HUES64 (cell line): ENCODE measurements around the gene IP6K3.

Experiments used
- H3K27ac ChIP-seq: 2 replicates; pipeline ENCODE4 v1.7.0; 2013; ENCODE audit warnings: low read depth, low read length, inconsistent platforms
- H3K27me3 ChIP-seq: 2 replicates; pipeline ENCODE4 v1.6.1; 2013; ENCODE audit warnings: mild to moderate bottlenecking, low read length; ENCODE audit not compliant: insufficient read depth
- H3K36me3 ChIP-seq: 2 replicates; pipeline ENCODE4 v1.6.1; 2013; ENCODE audit warnings: mild to moderate bottlenecking, low read length; ENCODE audit not compliant: insufficient read depth
- H3K4me1 ChIP-seq: 2 replicates; pipeline ENCODE4 v1.6.1; 2013; ENCODE audit warnings: mild to moderate bottlenecking, low read length, moderate library complexity; ENCODE audit not compliant: insufficient read depth
- H3K4me3 ChIP-seq: 2 replicates; pipeline ENCODE4 v1.5.1; 2013; ENCODE audit warnings: mild to moderate bottlenecking, low read length, moderate library complexity
- H3K9ac ChIP-seq: 2 replicates; pipeline ENCODE4 v1.6.1; 2013; ENCODE audit warnings: mild to moderate bottlenecking, low read depth, low read length
- H3K9me3 ChIP-seq: 2 replicates; pipeline ENCODE4 v1.6.1; 2013; ENCODE audit warnings: low read depth, low read length; ENCODE audit not compliant: insufficient read depth
- WGBS: fragments of 150-250, 120-280 bp; methylation state at CpG from one replicate; pipeline ENCODE4 v1.1.7; 2013; ENCODE audit warnings: missing lambda C conversion rate; 5-methylcytosine and 5-hydroxymethylcytosine counted together

Gene IP6K3

GRCh38 chr6:33776764-33777163, 30.1 kb upstream of the IP6K3 start:
- H3K9ac ChIP-seq: no peak overlapping the region
- peaks cover 84% of the 10 kb centered on the region for H3K36me3 ChIP-seq
- no peak overlapping the region for H3K27ac ChIP-seq
- peaks cover 40% of the 10 kb centered on the region for H3K4me1 ChIP-seq
- H3K9me3 ChIP-seq: no peaks in the 10 kb centered on the region
- no peak overlapping the region for H3K4me3 ChIP-seq
- WGBS: 96% methylated on average over 13 of the region's 13 CpGs
- no peaks in the 10 kb centered on the region for H3K27me3 ChIP-seq

- H3K27ac ChIP-seq: no peak overlapping the region
- H3K36me3 ChIP-seq: peaks cover 84% of the 10 kb centered on the region
- no peak overlapping the region for H3K4me3 ChIP-seq
- 96% methylated on average over 4 of the region's 4 CpGs for WGBS
- H3K9me3 ChIP-seq: no peaks in the 10 kb centered on the region
- no peaks in the 10 kb centered on the region for H3K27me3 ChIP-seq
- H3K9ac ChIP-seq: no peak overlapping the region
- H3K4me1 ChIP-seq: peaks cover 37% of the 10 kb centered on the region
Observed at GRCh38 chr6:33776186-33776585, 29.5 kb upstream of the IP6K3 start.

GRCh38 chr6:33774774-33775173, 28.1 kb upstream of the IP6K3 start:
- Histone ChIP-seq H3K36me3 (peaks cover 72% of the 10 kb centered on the region), H3K9me3 (no peaks in the 10 kb centered on the region), H3K4me1 (peaks cover 37% of the 10 kb centered on the region), H3K27ac (no peak overlapping the region), H3K9ac (no peak overlapping the region), H3K27me3 (no peaks in the 10 kb centered on the region), H3K4me3 (no peak overlapping the region)
- WGBS: 94% methylated on average over 3 of the region's 3 CpGs

- no peak overlapping the region for H3K4me3 ChIP-seq
- H3K9ac ChIP-seq: no peak overlapping the region
- no peak overlapping the region for H3K27ac ChIP-seq
- 86% methylated on average over 6 of the region's 6 CpGs for WGBS
- H3K9me3 ChIP-seq: no peaks in the 10 kb centered on the region
- H3K36me3 ChIP-seq: peaks cover 55% of the 10 kb centered on the region
- H3K27me3 ChIP-seq: no peaks in the 10 kb centered on the region
- H3K4me1 ChIP-seq: peaks cover 28% of the 10 kb centered on the region
Observed at GRCh38 chr6:33772902-33773472, 26.3 kb upstream of the IP6K3 start.

GRCh38 chr6:33772082-33772830, 25.6 kb upstream of the IP6K3 start:
- H3K36me3 ChIP-seq: peaks cover 47% of the 10 kb centered on the region
- H3K27me3 ChIP-seq: no peaks in the 10 kb centered on the region
- H3K9me3 ChIP-seq: no peaks in the 10 kb centered on the region
- H3K27ac ChIP-seq: peak overlapping the region; percentile 57; the same call in 1 of the 2 replicates
- H3K4me3 ChIP-seq: no peak overlapping the region
- H3K4me1 ChIP-seq: peaks cover 28% of the 10 kb centered on the region
- no peak overlapping the region for H3K9ac ChIP-seq
- WGBS: 88% methylated on average over 24 of the region's 24 CpGs

- Histone ChIP-seq H3K4me1 (peaks cover 28% of the 10 kb centered on the region), H3K9me3 (no peaks in the 10 kb centered on the region), H3K36me3 (peaks cover 39% of the 10 kb centered on the region), H3K27ac (peak overlapping the region; percentile 58; the same call in 1 of the 2 replicates), H3K4me3 (no peak overlapping the region), H3K9ac (no peak overlapping the region), H3K27me3 (no peaks in the 10 kb centered on the region)
- 13% methylated on average over 47 of the region's 47 CpGs for WGBS
Observed at GRCh38 chr6:33771146-33772081, 24.7 kb upstream of the IP6K3 start.

GRCh38 chr6:33770833-33771145, 24.1 kb upstream of the IP6K3 start:
- H3K4me3 ChIP-seq: no peak overlapping the region
- peaks cover 28% of the 10 kb centered on the region for H3K4me1 ChIP-seq
- 52% methylated on average over 3 of the region's 3 CpGs for WGBS
- H3K9ac ChIP-seq: no peak overlapping the region
- H3K27me3 ChIP-seq: no peaks in the 10 kb centered on the region
- no peaks in the 10 kb centered on the region for H3K9me3 ChIP-seq
- H3K36me3 ChIP-seq: peaks cover 33% of the 10 kb centered on the region
- peak overlapping the region; percentile 58 for H3K27ac ChIP-seq

- Histone ChIP-seq H3K36me3 (peaks cover 28% of the 10 kb centered on the region), H3K27me3 (no peaks in the 10 kb centered on the region), H3K4me1 (peaks cover 28% of the 10 kb centered on the region), H3K9ac (no peak overlapping the region; the same call in 1 of the 2 replicates), H3K9me3 (no peaks in the 10 kb centered on the region), H3K4me3 (no peak overlapping the region), H3K27ac (peak overlapping the region; percentile 58)
- 49% methylated on average over 12 of the region's 14 CpGs for WGBS
Observed at GRCh38 chr6:33770124-33770832, 23.6 kb upstream of the IP6K3 start.

- Histone ChIP-seq H3K4me3 (no peak overlapping the region), H3K4me1 (peaks cover 28% of the 10 kb centered on the region), H3K27ac (no peak overlapping the region; the same call in 1 of the 2 replicates), H3K9ac (no peak overlapping the region), H3K9me3 (no peaks in the 10 kb centered on the region), H3K36me3 (peaks cover 19% of the 10 kb centered on the region), H3K27me3 (no peaks in the 10 kb centered on the region)
- WGBS: 90% methylated on average over 10 of the region's 10 CpGs
Observed at GRCh38 chr6:33769248-33769821, 22.6 kb upstream of the IP6K3 start.

GRCh38 chr6:33768644-33769120, 22.0 kb upstream of the IP6K3 start:
- Histone ChIP-seq H3K9ac (no peak overlapping the region), H3K27me3 (no peaks in the 10 kb centered on the region), H3K9me3 (no peaks in the 10 kb centered on the region), H3K4me3 (no peak overlapping the region), H3K27ac (no peak overlapping the region), H3K36me3 (peaks cover 17% of the 10 kb centered on the region), H3K4me1 (peaks cover 28% of the 10 kb centered on the region)
- WGBS: 56% methylated on average over 7 of the region's 7 CpGs
